Measurements from ENCODE around the gene ADGRD1. TPM values are rescaled to one million over a fixed set of nuclear protein-coding genes. Genes with fewer than 3 reads are reported as not detected.
A peak's percentile ranks its signal among the peaks of the same experiment; 100 is the strongest.
"Not testable (repeated sequence)": the region's sequence is repeated elsewhere in the genome, so short reads cannot be mapped to it uniquely, and the experiment has no call there.

ADGRD1 gene
- polyA plus RNA-seq, 1 donor: 84.8 TPM

- no CpG with 5 or more reads among the region's 27 CpGs for WGBS (ENCODE audit: insufficient coverage, low lambda C conversion rate)
- no peaks in the 10 kb centered on the region for H3K9me3 ChIP-seq (ENCODE audit: control insufficient read depth, low read depth, low read length)
- peaks cover 3% of the 10 kb centered on the region for H3K36me3 ChIP-seq (ENCODE audit: control insufficient read depth, insufficient read depth, low read length)
- no peak for DNase-seq
- H3K4me3 ChIP-seq (ENCODE audit: low read length): no peak overlapping the region
- H3K27ac ChIP-seq (ENCODE audit: low read length): no peak overlapping the region
- H3K4me1 ChIP-seq (ENCODE audit: control insufficient read depth, insufficient read depth, low read length): peaks cover 5% of the 10 kb centered on the region
- no peaks in the 10 kb centered on the region for H3K27me3 ChIP-seq (ENCODE audit: control insufficient read depth, insufficient read depth, low read length)
These were observed 112.6 kb downstream of the ADGRD1 start for GRCh38 chr12:131066207-131066885.

DNA sequence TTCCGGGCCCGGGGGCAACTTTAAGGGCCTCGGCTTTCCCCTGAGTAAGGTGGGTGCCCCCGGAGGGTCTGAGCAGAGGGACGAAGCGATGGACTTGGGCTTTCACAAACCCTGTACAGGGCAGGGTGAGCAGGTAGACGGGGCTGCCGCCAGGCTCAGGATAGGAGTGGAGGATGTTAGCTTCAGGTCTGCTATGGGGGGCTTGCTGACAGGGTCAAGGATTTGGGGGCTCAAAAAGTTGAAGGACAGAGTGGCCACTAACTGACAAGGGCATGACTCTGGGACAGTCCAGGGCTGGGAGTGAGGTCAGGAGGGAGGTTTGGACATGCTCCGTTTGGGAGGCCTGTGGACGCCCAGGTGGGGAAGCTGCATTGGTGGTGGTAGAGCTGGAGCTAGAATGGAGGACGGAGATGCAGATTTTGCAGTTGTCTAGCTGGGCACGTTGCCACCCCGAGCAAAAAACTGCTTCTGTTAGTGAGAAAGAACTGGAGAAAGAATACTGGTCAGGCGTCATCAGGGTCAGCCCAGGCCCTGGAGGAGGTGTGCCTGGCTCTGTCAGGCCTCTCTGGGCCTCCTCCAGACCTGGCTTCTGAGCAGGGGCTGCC, 113.3 kb downstream of the ADGRD1 start:
- H3K4me1 ChIP-seq (ENCODE audit: control insufficient read depth, insufficient read depth, low read length): peaks cover 5% of the 10 kb centered on the region
- DNase-seq: no peak
- H3K4me3 ChIP-seq (ENCODE audit: low read length): no peak overlapping the region
- peaks cover 5% of the 10 kb centered on the region for H3K36me3 ChIP-seq (ENCODE audit: control insufficient read depth, insufficient read depth, low read length)
- no peaks in the 10 kb centered on the region for H3K9me3 ChIP-seq (ENCODE audit: control insufficient read depth, low read depth, low read length)
- WGBS (ENCODE audit: insufficient coverage, low lambda C conversion rate): 100% methylated on average over 1 of the region's 14 CpGs
- no peaks in the 10 kb centered on the region for H3K27me3 ChIP-seq (ENCODE audit: control insufficient read depth, insufficient read depth, low read length)
- no peak overlapping the region for H3K27ac ChIP-seq (ENCODE audit: low read length)

DNA sequence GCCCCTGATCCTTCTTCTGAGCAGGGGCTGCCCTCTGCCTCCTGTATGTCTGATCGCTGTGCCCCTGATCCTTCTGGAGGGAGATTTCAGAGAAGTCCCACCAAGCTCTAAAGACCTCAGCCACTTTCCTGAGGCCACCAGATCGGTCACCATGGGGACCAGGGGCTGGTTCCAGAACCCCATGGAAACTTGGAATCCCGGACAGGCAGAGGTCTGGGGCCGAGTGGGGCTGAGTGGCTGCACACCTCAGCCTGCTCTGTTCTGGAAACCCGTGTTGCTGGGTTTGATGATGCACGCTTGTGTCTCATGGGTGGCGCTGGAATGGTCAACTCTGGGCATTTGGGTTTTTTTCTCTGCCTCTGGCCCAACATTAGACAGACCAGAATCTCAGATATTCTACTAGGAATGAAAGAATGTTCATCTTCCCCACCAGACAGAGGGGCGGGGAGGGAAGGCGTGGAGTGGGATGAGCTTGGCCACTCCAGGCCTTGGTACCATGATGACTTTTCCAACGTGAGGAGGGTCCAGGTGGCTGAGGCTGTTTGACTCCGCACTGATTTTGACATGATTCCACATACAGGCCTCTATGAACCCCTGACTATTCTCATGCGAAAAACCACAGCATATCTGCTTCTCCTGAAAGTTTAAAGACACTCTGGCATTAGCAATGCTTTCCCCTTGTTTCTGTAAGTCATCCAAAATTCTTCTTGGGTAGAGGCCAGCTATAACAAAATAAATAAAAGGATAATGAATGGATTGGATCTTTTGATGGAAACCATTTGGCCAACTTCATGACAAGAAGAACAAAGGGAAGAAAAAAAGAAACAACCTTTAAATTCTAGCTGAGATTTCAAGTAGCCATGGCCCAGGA, 114.5 kb downstream of the ADGRD1 start:
- H3K27me3 ChIP-seq (ENCODE audit: control insufficient read depth, insufficient read depth, low read length): no peaks in the 10 kb centered on the region
- H3K9me3 ChIP-seq (ENCODE audit: control insufficient read depth, low read depth, low read length): no peaks in the 10 kb centered on the region
- no CpG with 5 or more reads among the region's 12 CpGs for WGBS (ENCODE audit: insufficient coverage, low lambda C conversion rate)
- peaks cover 16% of the 10 kb centered on the region for H3K36me3 ChIP-seq (ENCODE audit: control insufficient read depth, insufficient read depth, low read length)
- DNase-seq: no peak
- H3K4me1 ChIP-seq (ENCODE audit: control insufficient read depth, insufficient read depth, low read length): peaks cover 5% of the 10 kb centered on the region
- no peak overlapping the region for H3K4me3 ChIP-seq (ENCODE audit: low read length)
- H3K27ac ChIP-seq (ENCODE audit: low read length): peak overlapping the region; percentile 33

DNA sequence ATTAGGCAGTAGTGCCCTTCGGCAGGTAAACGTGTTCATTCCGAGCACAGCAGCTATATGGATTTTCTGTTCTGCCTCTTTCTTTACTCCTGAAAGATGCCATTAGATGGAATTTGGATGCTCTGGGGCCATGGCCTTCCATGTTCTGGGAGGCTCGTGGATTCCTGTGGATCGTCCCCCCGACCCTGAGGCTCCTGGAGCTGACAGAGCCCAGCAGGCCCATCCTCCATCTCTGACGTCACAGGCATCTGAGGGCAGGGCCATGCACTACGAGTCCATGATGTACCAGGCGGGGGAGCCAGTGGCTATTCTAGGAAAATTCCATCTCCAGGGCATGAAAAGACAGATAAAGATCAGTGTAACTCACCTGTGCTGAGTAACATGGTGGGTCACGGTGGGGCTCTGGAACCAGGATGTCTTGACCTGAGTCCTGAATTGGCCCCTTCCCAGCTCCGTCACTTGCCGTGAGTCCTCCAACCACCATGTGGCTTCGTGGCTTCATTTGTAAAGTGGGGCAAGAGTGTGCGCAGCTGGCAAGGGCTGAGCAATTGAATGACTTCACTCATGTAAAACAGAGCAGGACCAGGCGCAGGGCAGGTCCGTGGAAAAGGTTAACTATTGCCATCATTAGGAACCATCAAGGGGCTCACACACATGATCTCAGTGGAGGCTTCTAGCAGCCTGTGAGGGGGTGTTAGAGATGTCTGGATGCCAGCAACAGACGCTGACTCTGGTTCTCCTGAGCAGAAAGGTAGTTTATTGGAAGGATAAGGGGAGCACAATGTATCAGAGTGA, 115.4 kb downstream of the ADGRD1 start:
- DNase-seq; H3K4me1 ChIP-seq (ENCODE audit: control insufficient read depth, insufficient read depth, low read length); H3K9me3 ChIP-seq (ENCODE audit: control insufficient read depth, low read depth, low read length); H3K27me3 ChIP-seq (ENCODE audit: control insufficient read depth, insufficient read depth, low read length); H3K4me3 ChIP-seq (ENCODE audit: low read length): not testable (repeated sequence)
- 100% methylated on average over 1 of the region's 17 CpGs for WGBS (ENCODE audit: insufficient coverage, low lambda C conversion rate)
- Histone ChIP-seq H3K36me3 (ENCODE audit: control insufficient read depth, insufficient read depth, low read length) (peaks cover 21% of the 10 kb centered on the region), H3K27ac (ENCODE audit: low read length) (peak overlapping the region; percentile 33)

- no CpG with 5 or more reads among the region's 21 CpGs for WGBS (ENCODE audit: insufficient coverage, low lambda C conversion rate)
- not testable (repeated sequence) for H3K4me1 ChIP-seq (ENCODE audit: control insufficient read depth, insufficient read depth, low read length); H3K27ac ChIP-seq (ENCODE audit: low read length); H3K9me3 ChIP-seq (ENCODE audit: control insufficient read depth, low read depth, low read length); H3K4me3 ChIP-seq (ENCODE audit: low read length); DNase-seq; H3K27me3 ChIP-seq (ENCODE audit: control insufficient read depth, insufficient read depth, low read length)
- H3K36me3 ChIP-seq (ENCODE audit: control insufficient read depth, insufficient read depth, low read length): peaks cover 26% of the 10 kb centered on the region
These were observed 116.4 kb downstream of the ADGRD1 start for GRCh38 chr12:131070136-131070535.

- H3K27me3 ChIP-seq (ENCODE audit: control insufficient read depth, insufficient read depth, low read length); H3K9me3 ChIP-seq (ENCODE audit: control insufficient read depth, low read depth, low read length); H3K4me3 ChIP-seq (ENCODE audit: low read length); H3K4me1 ChIP-seq (ENCODE audit: control insufficient read depth, insufficient read depth, low read length); DNase-seq; H3K27ac ChIP-seq (ENCODE audit: low read length): not testable (repeated sequence)
- peaks cover 25% of the 10 kb centered on the region for H3K36me3 ChIP-seq (ENCODE audit: control insufficient read depth, insufficient read depth, low read length)
- WGBS (ENCODE audit: insufficient coverage, low lambda C conversion rate): no CpG with 5 or more reads among the region's 6 CpGs
These were observed 117.0 kb downstream of the ADGRD1 start for GRCh38 chr12:131070668-131071067.

- peaks cover 27% of the 10 kb centered on the region for H3K36me3 ChIP-seq (ENCODE audit: control insufficient read depth, insufficient read depth, low read length)
- WGBS (ENCODE audit: insufficient coverage, low lambda C conversion rate): no CpG with 5 or more reads among the region's 12 CpGs
- H3K9me3 ChIP-seq (ENCODE audit: control insufficient read depth, low read depth, low read length); H3K27ac ChIP-seq (ENCODE audit: low read length); DNase-seq; H3K4me1 ChIP-seq (ENCODE audit: control insufficient read depth, insufficient read depth, low read length); H3K4me3 ChIP-seq (ENCODE audit: low read length); H3K27me3 ChIP-seq (ENCODE audit: control insufficient read depth, insufficient read depth, low read length): not testable (repeated sequence)
These were observed 117.6 kb downstream of the ADGRD1 start for GRCh38 chr12:131071234-131071820.

DNA sequence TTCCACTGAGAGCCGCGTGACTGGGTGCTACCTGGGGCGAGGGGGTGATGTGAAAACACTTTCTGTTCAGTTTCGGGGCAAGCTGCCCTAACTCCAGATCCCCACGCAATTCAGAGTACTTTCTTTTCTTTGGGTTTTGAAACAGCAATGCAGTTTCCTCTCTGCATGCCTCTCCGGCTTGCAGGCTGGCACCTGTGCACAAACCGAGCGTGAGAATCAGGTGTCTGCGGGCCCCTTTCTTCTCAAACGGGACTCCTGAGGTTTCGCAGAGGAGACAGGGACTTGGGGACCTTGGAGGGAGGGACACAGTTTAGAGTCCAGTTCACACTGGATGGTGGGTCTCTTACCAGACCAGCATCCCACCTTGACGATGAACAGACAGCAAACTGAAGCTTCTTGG, 118.2 kb downstream of the ADGRD1 start:
- not testable (repeated sequence) for DNase-seq; H3K4me1 ChIP-seq (ENCODE audit: control insufficient read depth, insufficient read depth, low read length); H3K4me3 ChIP-seq (ENCODE audit: low read length); H3K27ac ChIP-seq (ENCODE audit: low read length); H3K27me3 ChIP-seq (ENCODE audit: control insufficient read depth, insufficient read depth, low read length); H3K9me3 ChIP-seq (ENCODE audit: control insufficient read depth, low read depth, low read length)
- peaks cover 28% of the 10 kb centered on the region for H3K36me3 ChIP-seq (ENCODE audit: control insufficient read depth, insufficient read depth, low read length)
- no CpG with 5 or more reads among the region's 12 CpGs for WGBS (ENCODE audit: insufficient coverage, low lambda C conversion rate)

DNA sequence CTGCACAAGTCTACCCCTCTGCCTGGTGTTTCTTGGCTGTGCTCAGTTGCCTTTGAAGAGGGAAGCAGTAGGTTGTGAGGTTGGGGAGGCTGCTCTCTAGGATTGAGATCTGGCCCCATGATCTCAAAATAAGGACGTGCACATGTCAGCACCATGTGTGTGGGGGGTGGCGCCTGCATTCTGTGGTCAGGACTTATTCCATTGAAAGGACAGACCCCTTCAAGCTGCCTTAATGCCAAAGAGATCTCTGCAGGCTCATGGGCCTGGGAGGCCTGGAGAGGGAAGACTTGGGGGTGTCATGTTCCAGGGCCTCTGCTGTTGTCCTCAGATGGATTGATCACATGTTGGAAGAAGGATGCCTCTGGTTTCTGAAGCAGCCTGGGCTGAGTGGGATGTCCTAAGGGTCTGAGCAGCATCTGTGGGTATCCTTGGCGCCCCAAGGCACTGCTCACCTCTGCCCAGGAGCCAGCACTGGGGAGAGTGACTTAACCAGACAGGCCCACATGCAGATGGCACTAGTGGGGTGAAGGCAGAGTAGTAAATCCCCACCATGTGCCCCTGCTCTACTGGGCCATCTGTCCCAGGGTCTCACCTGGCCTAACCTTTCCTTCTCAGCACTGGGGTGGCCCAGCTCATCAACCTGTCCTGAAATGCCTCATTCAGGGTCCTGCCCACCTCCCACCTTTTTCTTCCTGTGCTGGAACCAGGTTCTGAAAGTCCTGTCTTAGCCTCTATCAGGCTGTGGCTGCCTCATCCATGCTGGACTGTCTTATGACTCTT, 118.9 kb downstream of the ADGRD1 start:
- Histone ChIP-seq H3K9me3 (ENCODE audit: control insufficient read depth, low read depth, low read length) (no peaks in the 10 kb centered on the region), H3K36me3 (ENCODE audit: control insufficient read depth, insufficient read depth, low read length) (peaks cover 34% of the 10 kb centered on the region), H3K4me3 (ENCODE audit: low read length) (no peak overlapping the region), H3K27ac (ENCODE audit: low read length) (no peak overlapping the region), H3K27me3 (ENCODE audit: control insufficient read depth, insufficient read depth, low read length) (no peaks in the 10 kb centered on the region), H3K4me1 (ENCODE audit: control insufficient read depth, insufficient read depth, low read length) (peaks cover 5% of the 10 kb centered on the region)
- DNase-seq: no peak
- WGBS (ENCODE audit: insufficient coverage, low lambda C conversion rate): no CpG with 5 or more reads among the region's 3 CpGs

Measured in large intestine (tissue), 3 donors.